COLO829 (cell line): ENCODE results near the gene MAF.

ENCODE experiments used
- DNase-seq: peaks from one replicate; pipeline ENCODE4 v3.0.0; 2012; ENCODE audit warnings: low spot score

The MAF gene

DNA sequence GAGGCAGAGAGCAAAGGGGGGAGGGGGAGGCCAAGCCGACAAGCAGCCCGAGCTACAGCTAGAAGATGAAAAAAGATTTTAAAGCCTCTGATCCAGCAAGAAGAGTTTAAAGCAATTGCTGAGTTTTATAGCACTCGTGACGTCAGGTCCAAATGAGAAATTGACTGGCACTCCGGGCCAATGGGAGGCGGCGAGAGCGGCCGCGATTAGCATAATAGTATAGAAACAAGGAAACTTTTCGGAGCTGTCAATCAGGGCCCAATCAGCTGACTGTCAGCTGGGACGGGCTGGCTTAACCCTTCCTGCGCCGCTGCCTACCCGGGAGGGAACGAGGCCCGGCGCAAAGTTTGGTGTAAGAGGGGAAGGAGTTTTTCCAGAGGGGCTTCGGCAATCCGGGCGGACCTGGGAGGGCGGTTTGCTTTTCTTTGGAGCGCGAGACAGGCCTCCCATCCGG lies at the start of gene MAF:
TSS of gene MAF (minus strand) at position 100 of the 454 bp plus-strand sequence. CDS start 835 bp downstream, outside the sequence.
- DNase-seq = peak; percentile 87

DNA sequence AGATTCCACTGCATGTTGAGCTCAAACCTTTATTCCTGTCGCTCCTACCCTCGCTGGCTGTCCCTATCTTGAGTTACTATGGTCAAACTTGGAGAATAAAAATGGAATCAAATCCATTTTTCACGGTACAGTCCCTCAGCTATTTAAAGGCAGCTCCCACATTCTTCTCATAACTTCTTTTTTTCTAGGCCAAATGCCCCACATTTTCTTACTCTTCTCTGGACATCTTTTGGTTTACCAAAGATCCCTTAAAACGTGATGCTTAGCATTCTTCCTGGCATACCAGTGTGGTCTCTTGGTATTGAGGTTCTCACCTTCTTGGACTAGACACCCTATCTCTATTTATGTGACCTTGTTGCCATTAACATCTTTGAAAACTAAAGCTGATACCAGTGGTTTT lies 48.3 kb upstream of the MAF start:
- no peak for DNase-seq

DNA sequence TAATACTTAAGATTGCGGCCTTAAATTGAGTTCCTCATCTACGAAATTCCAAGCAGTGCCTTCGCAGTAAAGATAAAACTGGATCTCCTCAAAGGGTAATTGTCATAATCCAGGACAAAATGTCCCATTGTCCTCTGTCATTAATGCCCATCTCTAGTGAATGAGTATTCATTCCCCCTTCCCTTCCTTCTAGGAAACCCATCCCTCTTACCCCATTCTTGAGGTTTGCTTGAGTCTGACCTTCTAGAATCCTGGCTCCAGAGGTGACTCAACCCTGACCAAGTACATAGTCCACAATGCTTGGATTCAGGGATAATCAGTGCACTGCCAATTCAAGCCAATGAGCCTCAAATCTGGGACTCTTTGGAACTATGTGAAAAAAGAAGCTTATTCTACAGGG lies 47.0 kb upstream of the MAF start:
- DNase-seq = peak; percentile 79

DNA sequence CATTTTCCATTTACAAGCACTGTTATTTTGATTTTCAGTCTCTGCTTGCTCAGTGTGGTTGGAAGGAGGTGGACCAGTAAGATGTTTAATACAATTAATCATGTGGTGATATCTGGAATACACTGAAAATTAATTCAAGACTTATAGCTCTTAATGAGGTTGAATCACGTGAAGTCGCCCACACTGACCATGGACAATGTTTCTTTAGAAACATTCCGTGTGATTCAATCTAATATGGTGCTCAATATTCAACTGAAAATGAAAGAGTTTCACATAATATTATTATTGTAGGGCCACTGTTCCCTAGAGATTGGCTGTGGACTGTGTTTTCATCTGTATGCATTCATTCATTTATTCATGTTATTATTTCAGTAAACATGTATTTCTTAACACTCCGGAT lies 45.2 kb upstream of the MAF start:
- peak; percentile 62 for DNase-seq

DNA sequence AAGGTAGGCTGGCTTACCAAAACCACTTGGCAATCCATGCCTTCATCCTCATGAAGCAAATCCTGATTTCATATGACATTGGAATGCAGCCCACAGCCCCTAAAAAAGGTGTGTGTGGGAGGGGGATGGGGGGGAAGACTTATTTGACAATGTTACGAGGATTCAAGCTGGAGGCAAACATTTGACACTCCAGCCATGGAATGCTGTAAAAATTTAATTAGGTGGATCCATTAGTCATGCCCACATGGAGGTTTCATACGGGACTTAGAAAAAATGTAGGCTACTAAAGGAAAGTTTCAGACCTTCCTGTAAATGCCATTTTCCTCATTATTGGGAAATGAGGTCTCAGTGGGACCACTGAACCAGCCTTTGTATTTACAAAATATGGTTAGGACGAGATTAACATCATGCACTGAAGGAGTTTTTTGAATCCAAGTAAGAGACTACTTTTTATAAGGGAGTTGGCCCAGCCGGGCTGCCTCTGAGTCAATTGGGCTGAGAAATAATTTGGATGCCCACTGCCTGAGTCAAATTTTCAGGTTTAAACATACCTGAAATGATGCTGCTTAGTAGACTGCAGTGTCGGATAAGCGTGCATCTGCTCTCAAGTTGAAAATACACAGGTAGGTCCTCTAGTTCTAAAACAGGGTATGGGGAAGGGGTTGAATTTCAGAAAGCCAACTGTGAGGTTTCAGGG lies 44.6 kb upstream of the MAF start:
- no peak for DNase-seq

DNA sequence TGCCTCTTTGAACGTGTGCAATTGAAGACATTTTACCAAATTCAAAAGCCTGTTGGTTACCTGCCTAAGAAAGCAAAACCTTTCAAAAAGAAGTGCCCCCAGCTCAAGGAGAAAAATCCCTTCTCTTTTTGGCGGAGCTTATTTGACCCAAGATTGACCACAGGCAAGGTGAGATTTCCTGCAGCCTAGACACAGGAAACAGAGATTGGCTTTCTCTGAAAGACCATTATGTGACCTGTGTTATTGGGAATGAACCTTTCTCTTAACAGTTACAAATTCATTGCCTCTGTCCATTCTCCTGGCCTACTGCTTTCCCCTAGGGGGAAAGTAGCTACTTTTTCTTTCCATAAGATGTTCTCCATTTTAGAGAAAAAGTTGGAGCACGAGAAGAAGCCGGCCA lies 42.1 kb upstream of the MAF start:
- DNase-seq = no peak

DNA sequence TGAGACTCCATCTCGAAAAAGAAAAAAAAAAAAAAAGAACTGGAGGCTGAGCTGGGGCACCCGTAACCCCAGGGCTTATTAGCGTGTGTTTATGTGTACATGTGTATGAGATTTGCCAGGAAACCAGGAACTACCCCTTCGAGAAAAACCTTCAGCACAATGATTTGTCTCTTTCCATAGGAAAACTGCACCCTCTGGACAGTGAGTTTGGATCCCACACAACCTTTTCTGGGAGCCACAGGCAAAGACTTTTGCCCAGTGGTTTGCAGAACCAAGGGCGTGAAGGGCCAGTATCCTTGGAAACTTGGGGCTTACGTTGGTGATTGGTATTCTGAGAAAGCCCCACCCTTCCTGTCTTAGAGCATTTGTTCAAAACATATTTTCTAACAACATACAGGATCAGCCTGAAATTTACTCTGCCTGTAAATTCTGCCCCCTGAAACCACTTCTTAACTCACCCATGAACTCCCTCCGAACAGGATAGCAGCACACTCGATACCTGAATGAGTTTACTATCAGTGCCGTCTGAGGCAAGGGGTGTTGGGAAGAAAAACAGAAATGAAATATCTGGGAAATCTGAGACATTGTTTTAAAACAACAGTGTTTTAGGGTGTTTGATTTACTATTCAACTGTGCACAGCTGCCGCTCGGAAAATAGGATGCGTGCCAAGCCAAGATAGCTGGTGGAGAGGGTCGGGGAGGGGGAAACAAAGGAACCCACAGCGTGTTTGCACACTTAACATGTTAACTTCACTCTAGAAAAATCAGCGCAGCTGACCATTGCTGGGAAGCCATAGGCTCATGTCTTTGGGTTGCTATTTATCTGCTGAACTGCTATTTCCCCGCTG lies 40.2 kb upstream of the MAF start:
- DNase-seq = no peak

DNA sequence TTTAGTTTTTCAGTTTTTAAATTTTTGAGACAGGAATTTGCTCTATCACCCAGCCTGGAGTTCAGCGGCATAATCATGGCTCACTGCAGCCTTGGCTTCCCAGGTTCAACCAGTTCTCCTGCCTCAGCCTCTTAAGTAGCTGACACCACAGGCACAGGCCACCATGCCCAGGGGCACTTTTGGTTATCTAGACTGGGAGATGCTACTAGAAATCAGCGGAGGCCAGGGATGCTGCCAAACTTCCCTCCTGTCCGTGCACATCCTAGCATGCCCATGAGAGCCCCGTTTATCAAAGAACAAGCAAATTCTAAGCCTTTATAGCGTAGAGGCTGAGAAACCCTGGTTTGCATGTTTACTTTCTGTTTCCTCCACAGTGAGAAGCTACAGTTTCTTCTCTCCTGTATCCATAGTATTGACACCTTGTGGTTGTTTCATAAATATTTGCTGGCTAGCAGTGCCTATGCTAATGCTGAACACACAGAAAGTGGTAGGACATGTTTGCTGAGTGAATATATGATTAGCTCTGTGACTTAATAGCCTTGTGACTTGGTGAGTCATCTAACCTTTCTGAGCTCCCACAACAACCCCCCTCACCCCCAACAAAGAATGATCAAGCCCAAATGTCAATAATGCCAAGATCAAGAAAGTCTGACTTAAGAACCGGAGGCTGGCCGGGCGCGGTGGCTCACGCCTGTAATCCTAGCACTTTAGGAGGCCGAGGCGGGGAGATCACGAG lies 39.2 kb upstream of the MAF start:
- DNase-seq = peak; percentile 37

DNA sequence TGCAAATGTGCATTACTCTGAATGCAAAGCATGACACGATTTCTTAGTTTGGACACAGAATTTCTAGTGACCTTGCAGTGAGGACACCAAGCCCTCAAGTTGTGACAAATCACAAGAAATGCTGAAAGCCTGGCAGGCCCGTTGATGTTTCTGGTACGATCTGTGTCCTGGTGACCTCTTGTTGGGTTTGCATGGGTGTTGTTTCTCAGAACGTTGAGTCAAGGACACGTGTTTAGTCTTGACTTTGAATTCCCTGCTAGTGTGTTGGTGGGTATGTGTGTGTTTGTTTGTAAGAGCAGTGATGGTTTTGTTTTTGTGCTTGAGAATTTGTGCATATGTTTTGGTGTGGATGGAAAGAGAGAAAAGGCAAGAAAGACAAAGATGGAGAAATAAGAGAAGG lies 37.8 kb upstream of the MAF start:
- no peak for DNase-seq

DNA sequence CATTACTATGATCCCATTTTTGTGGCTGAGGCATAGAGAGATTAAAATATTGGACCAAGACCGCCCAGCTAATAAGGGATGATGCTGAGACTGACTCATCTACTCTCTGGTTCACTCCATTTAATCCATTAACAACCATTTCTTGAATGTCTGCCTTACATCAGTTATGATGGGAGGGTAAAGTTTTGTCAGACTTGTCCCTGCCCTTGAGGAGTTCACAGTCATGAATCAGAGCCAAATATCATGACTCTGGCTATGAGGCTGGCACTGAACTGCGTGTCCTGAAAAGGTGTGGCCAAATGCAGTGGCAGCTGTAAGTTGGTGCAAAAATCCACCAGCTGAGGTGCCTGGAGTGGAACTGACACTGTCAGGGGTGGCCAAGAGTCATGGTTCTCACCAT lies 35.0 kb upstream of the MAF start:
- DNase-seq = no peak

DNA sequence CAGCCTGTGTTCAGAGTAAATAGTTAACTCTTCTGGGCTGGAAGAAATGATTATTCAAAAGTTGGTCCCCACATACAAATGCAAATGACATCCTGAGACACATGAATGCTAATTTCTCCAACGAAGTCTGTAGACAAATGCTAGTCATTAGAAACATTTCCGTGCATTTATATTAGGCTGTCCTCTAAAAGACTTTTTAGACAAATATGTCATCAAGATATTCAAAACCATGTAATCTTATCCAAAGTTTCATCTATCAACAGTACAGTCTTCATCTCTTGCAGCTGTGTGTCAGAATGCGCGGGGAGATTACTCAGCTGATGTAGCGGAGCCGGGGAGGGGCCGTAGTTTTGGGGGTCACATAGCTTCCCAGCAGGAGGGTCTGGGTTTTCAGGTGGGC lies 33.8 kb upstream of the MAF start:
- no peak for DNase-seq

DNA sequence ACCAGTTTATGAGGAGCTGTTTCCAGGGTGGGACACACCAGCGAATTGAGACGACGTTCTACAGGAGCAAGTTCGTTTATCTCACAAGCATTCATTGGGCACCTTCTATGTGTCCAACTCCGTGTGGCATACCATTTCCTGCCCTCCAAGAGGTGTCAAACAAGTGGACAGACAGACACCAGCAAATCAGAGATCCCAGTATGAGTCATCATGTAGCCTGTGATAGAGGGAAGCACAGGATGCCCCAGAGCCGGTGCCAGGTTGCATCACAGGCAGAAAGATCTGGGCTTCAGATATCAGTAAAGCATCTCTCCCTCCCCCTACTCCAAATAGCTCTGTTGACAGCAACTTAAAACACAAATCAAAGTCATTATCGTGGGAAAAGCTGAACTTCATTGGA lies 31.8 kb upstream of the MAF start:
- DNase-seq = no peak

DNA sequence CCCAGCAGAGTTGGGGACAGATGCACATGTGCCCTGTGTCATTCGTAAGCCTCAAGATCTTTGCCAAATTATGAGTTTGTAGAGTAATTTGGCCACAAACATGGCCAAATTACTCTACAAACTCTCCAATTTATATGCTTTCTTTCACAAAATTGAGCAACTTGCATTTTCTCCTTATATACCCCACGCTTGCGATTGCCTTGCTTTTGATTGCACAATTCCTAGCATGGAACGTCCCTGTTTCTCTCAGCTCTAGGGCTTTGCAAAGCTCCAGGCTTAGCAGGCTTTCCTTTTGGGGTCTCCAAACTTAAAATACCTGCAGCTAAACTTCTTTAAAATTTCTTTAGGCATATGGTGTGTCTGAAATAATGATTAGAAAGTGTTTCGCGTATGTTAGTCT lies 28.5 kb upstream of the MAF start:
- no peak for DNase-seq

DNA sequence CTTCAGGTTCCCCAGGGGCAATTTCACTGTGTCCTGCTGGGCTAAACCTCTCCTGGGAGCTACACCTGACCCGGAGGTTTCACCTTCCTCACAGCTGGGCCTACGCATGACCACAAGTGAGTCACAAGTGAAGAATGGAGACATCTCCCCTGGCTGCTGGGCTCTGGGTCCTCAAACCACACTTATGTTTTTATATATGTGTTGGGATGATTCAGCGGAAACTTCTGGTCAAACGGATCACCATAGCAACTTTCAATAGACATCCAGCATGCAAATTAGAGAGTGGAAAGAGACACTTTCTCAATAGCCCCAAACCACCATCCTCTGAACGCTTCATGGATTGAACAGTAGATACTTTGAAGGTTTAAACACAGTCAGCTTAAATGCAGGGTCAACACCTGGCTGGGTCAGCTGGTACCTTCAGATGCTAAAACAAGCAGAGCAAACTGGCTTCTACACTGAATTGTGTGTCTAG lies 28.0 kb upstream of the MAF start:
- no peak for DNase-seq

DNA sequence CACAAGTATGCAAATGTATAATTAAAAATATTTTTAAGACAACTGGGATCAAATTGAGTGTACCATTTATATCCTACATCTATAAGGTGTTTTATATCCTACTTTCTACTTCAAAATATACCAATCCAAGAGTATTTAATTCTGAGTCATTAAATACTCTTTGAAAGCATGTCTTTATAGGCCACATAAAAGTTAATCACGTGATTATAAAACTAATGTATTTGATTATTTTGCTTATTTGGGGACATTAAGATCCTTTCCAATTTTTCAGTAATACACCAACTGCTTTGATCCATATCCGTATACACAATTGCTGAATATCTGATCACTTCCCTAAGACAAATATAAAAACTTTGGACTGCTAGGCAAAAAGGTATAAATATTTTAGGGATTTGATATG lies 26.6 kb upstream of the MAF start:
- DNase-seq = no peak

DNA sequence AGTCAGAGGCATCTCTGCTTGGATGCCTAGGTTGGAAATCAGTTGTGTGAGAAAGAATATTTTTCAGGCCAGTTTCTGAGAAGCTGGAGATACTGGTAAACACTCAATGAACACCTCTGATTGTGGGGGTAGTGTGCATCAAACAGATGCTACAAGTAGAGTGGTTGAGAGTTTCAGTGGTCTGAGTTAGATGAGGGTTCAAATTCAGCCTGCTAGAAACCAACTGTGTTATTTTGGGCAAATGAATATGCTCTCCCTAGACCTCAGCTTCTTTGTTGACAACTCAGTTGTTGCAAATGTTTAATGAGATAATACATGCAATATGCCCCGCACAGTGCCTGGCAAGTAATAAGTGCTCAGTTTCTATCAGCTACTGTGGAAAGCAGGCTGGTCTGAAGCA lies 25.2 kb upstream of the MAF start:
- DNase-seq = no peak

DNA sequence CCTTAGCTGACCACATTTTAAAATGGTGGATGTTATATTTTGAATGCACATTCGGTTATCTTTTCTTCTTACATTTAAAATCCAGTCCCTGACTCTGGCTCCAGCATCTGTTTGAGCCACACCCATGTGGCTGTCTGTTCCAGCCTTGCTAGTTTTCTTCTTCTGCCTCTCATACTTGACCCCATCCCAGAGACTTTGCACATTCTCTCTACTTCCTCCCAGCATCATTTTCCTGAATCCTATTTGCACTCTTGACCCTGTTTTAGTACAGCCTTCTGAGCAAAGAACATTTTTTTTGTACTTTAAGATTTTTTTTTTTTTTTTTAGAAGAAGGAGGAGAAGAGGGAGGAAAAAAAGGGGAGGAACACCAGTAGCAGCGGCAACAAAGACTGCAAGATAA lies 23.3 kb upstream of the MAF start:
- no peak for DNase-seq

DNA sequence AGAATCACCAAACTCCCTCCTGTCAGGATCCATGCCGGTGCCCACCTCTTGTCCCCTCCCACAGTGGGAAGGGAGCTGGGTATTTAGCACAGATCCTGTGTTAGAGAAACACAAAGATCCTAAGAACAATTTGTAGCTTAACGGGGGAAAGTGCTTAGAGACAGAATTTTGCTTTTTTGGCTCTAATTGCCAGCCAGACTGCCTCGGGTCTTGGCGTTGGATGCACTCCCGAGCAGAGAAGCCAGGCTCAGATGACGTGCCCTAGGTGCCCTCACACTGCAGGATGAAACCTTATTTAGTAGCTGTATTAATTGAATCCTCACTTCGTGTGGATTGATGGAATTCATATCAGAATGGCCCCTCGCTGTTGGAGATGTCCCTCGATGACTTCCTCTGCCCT lies 22.5 kb upstream of the MAF start:
- no peak for DNase-seq

DNA sequence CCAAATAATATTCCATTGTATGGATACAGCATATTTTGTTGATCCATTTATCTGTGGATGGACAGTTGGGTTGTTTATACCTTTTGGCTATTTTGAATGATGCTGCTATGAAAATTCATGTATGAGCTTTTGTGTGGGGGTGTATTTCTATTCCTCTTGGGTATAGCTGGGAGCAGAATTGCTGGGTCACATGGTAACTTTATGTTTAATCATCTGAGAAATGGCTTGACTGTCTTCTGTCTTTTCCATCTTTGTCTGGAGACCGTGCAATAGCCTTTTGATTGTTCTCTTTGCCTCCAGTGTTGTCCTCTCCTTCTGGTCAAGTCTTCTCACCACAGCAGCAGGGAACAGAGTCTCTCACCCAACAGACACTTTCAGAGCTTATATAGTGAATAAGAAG lies 20.5 kb upstream of the MAF start:
- no peak for DNase-seq

DNA sequence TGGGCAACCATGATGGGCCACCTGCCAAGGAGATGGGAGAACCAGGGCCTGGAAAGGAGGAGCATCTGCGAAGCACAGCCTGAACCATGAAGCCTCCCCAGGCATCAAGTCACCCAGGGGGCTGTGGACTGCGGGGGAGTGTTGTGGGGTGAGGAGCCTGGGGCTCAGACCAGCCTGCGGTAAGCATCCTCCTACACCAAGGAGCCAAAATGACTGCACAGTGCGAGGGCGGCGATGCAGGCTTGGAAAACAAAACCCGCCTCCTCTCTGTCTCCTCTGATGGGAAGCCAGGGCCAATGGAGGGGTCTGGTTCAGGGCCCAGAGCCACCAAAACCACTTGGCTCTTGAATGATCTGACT lies 18.1 kb upstream of the MAF start:
- no peak for DNase-seq

DNA sequence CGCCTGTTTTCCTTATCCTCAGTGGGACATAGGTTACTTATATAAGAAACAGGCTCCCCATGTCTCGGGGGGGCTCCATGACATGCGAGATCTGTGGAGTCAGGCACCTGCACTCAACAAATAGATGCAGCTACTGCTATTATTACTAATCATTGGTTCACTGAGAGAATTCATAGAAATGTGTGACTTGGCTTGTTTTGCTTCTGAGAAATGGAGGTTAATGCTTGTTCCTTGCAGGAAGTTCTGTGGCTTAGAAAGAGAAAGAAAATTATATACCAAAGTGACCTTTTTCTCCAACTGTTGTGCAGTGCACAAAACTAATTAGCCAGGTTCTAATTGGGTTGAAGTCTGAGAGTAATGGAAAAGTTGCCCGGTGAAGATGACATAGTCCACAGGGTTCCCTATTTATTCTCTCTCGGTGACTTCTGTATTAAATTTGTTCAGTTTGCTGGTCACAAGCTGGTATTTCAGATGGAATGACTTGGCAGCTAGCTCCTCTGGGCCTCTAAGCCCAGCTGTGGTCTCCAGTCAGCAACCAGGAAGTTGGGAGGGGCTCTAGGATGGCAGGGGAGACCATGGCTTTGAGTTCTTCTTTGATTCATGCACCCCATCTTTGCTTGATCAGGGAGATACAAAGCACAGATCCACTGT lies 17.6 kb upstream of the MAF start:
- DNase-seq = no peak

DNA sequence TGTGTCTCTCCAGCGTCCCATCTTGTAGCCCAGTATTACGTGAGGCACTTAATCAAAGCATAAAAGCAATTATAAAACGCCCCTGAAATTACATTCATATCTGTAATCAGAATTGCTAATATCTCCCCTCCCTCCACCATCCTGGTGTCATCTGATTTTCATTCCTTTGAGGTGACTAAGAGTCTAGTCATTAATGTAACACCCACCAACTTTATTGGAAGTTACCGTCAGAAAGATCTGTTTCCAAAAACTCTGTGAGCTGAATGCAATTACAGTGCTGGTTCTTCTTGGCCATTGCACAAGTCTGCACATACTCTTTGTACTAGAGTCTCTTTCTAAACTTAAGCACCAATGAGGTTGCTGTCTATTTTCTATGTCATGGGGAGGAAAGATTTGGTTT lies 12.5 kb upstream of the MAF start:
- no peak for DNase-seq
